Measurements from ENCODE around the gene NSUN6. TPM values are rescaled to one million over a fixed set of nuclear protein-coding genes. Genes with fewer than 3 reads are reported as not detected.

NSUN6 gene
- polyA plus RNA-seq, 1 of the 3 experiments (the other 2 are of a cell fraction), result 5.3 TPM

- no peaks in the 10 kb centered on the region for H3K9me3 ChIP-seq
- no peaks in the 10 kb centered on the region for H4K20me1 ChIP-seq (ENCODE audit: insufficient read depth)
- no peaks in the 10 kb centered on the region for H3K79me2 ChIP-seq (ENCODE audit: insufficient read depth)
- H2AFZ ChIP-seq (ENCODE audit: low read depth), result no peak overlapping the region
- peak overlapping the region; percentile 55; the same call in 1 of the 2 replicates for H3K4me2 ChIP-seq
- no peaks in the 10 kb centered on the region for H3K9me2 ChIP-seq
- no peaks in the 10 kb centered on the region for H3K27me3 ChIP-seq (ENCODE audit: insufficient read depth)
- H3K4me1 ChIP-seq (ENCODE audit: control insufficient read depth in 1 of 2, insufficient read depth in 2 of 2, low read depth in 1 of 2, low read length in 1 of 2), result peaks cover 0 to 3% of the 10 kb centered on the region in 2 experiments; a peak in 1 of 4 replicates
- H3F3A ChIP-seq (replicated peaks; ENCODE audit: insufficient read depth), result peaks cover 6% of the 10 kb centered on the region
- H3K4me3 ChIP-seq (ENCODE audit: low read depth in 2 of 2, low read length in 1 of 2), result peak overlapping the region in 1 of 2 experiments; percentile 41; a peak in 1 of 4 replicates
- 93% methylated on average over 7 of the region's 7 CpGs for WGBS (ENCODE audit: low lambda C conversion rate)
- no peak for DNase-seq
- CTCF ChIA-PET, result interaction anchor here (0.6 kb wide), 1 partner anchor 32 kb away, joined by 3 read pairs; no protein-coding TSS in a partner anchor
- TF ChIP-seq EZH2phosphoT487 (IDR thresholded peaks at IDR 0.05; ENCODE audit: borderline replicate concordance, low read depth) (no peak), MXI1 (IDR thresholded peaks at IDR 0.05; ENCODE audit: low read depth, low read length) (no peak), FOXM1 (IDR thresholded peaks at IDR 0.05; ENCODE audit: low read depth) (no peak), REST (IDR thresholded peaks at IDR 0.05; ENCODE audit: low read depth, low read length) (no peak), CHD2 (IDR thresholded peaks at IDR 0.05; ENCODE audit: low read length, partially characterized antibody) (no peak), USF1 (IDR thresholded peaks at IDR 0.05; ENCODE audit: borderline replicate concordance, low read depth) (no peak), MEF2A (IDR thresholded peaks at IDR 0.05; ENCODE audit: borderline replicate concordance, low read depth) (no peak)
- H3K36me3 ChIP-seq (replicated peaks in 1 of 2; ENCODE audit: control insufficient read depth in 1 of 2, insufficient read depth in 2 of 2, low read length in 1 of 2), result no peaks in the 10 kb centered on the region
- POLR2A ChIA-PET, result no interaction called here
- peak overlapping the region in 1 of 2 experiments; percentile 67; a peak in 2 of 4 replicates for H3K27ac ChIP-seq (ENCODE audit: low read depth in 2 of 2, low read length in 1 of 2)
- no peak overlapping the region for H3K9ac ChIP-seq
These were observed 150.8 kb downstream of the NSUN6 start for GRCh38 chr10:18500576-18500975.

GRCh38 chr10:18498998-18499397 lies 152.4 kb downstream of the NSUN6 start:
- H3K4me1 ChIP-seq (ENCODE audit: control insufficient read depth in 1 of 2, insufficient read depth in 2 of 2, low read depth in 1 of 2, low read length in 1 of 2), result peaks cover 0 to 3% of the 10 kb centered on the region in 2 experiments; a peak in 1 of 4 replicates
- H3K9me2 ChIP-seq, result no peaks in the 10 kb centered on the region
- H3K4me3 ChIP-seq (ENCODE audit: low read depth in 2 of 2, low read length in 1 of 2), result no peak overlapping the region
- H3K79me2 ChIP-seq (ENCODE audit: insufficient read depth), result no peaks in the 10 kb centered on the region
- H3K9me3 ChIP-seq, result no peaks in the 10 kb centered on the region
- POLR2A ChIA-PET, result no interaction called here
- no peak for DNase-seq
- 75% methylated on average over 4 of the region's 4 CpGs for WGBS (ENCODE audit: low lambda C conversion rate)
- H3K36me3 ChIP-seq (replicated peaks in 1 of 2; ENCODE audit: control insufficient read depth in 1 of 2, insufficient read depth in 2 of 2, low read length in 1 of 2), result no peaks in the 10 kb centered on the region
- no peak overlapping the region for H3K4me2 ChIP-seq
- H2AFZ ChIP-seq (ENCODE audit: low read depth), result no peak overlapping the region
- no peak overlapping the region for H3K9ac ChIP-seq
- no peaks in the 10 kb centered on the region for H4K20me1 ChIP-seq (ENCODE audit: insufficient read depth)
- H3K27me3 ChIP-seq (ENCODE audit: insufficient read depth), result no peaks in the 10 kb centered on the region
- H3F3A ChIP-seq (replicated peaks; ENCODE audit: insufficient read depth), result peaks cover 3% of the 10 kb centered on the region
- CTCF ChIA-PET, result no interaction called here
- no peak overlapping the region for H3K27ac ChIP-seq (ENCODE audit: low read depth in 2 of 2, low read length in 1 of 2)
- TF ChIP-seq REST (IDR thresholded peaks at IDR 0.05; ENCODE audit: low read depth, low read length) (no peak), RFX5 (IDR thresholded peaks at IDR 0.05; ENCODE audit: low read length) (no peak), RXRA (IDR thresholded peaks at IDR 0.05; ENCODE audit: borderline replicate concordance, low read depth) (no peak), USF1 (IDR thresholded peaks at IDR 0.05; ENCODE audit: borderline replicate concordance, low read depth) (no peak), SIN3A (IDR thresholded peaks at IDR 0.05; ENCODE audit: borderline replicate concordance, low read depth, low read length) (no peak), FOXJ3 (CRISPR knock-in tag; IDR thresholded peaks at IDR 0.05) (no peak), MXI1 (IDR thresholded peaks at IDR 0.05; ENCODE audit: low read depth, low read length) (no peak), ZBTB33 (IDR thresholded peaks at IDR 0.05; ENCODE audit: borderline replicate concordance, low read depth) (no peak)

Data from SK-N-SH (cell line).